ENCODE measurements around the gene CRIM1. TPM values are rescaled to one million over a fixed set of nuclear protein-coding genes. Genes with fewer than 3 reads are reported as not detected.
A peak's percentile ranks its signal among the peaks of the same experiment; 100 is the strongest.

The CRIM1 gene
- total and polyA plus RNA-seq, 2 experiments from 2014 or later, result 76.4 to 485 TPM

DNA sequence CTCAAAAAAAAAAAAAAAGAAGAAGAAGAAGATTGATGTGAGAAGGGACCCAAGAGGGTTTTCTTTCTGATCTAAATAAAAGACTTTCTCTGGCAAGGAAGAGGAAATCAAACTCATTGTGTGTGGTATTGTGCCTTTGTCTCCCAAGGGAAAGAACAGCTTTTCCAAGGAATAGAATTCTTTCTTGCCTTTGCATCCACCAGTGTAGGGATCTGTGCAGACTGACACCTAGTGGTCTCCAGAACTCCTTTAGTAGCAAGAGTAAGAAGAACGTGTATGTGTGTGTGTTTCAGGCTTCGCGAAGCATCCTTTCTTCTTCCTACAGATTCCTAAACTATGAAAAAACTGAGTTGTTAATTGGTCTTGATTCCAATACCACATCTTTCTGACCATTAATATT is 33.5 kb upstream of the CRIM1 start:
- no peaks in the 10 kb centered on the region for H3K36me3 ChIP-seq (ENCODE audit: low read depth)
- no peak for TF ChIP-seq EZH2 (IDR thresholded peaks at IDR 0.05; ENCODE audit: insufficient read depth, poor library complexity, severe bottlenecking)
- TF ChIP-seq EZH2phosphoT487 (IDR thresholded peaks at IDR 0.05; ENCODE audit: insufficient read depth, low read depth), result no peak
- no peaks in the 10 kb centered on the region for H3K9me3 ChIP-seq (ENCODE audit: low read depth)
- no peaks in the 10 kb centered on the region for H3K27me3 ChIP-seq (replicated peaks; ENCODE audit: insufficient read depth)
- WGBS, 2 experiments (ENCODE audit: low coverage in 1 of 2, low lambda C conversion rate in 2 of 2, missing lambda C conversion rate in 2 of 2), result 67 to 69% methylated on average over 3 of the region's 3 CpGs
- peak; percentile 53 for DNase-seq
- H3K4me3 ChIP-seq, result no peak overlapping the region
- H3K4me2 ChIP-seq (ENCODE audit: unreplicated experiment), result no peak overlapping the region
- no peak overlapping the region for H2AFZ ChIP-seq
- no peaks in the 10 kb centered on the region for H3K9me2 ChIP-seq (ENCODE audit: insufficient read depth)
- H3F3A ChIP-seq (ENCODE audit: insufficient read depth), result no peaks in the 10 kb centered on the region
- H4K20me1 ChIP-seq (ENCODE audit: insufficient read depth), result no peaks in the 10 kb centered on the region
- no peaks in the 10 kb centered on the region for H3K79me2 ChIP-seq (ENCODE audit: insufficient read depth)
- no peak overlapping the region for H3K27ac ChIP-seq
- in situ Hi-C loops (cut with MboI), result no loop called here
- H3K9ac ChIP-seq, result no peak overlapping the region
- no peaks in the 10 kb centered on the region for H3K4me1 ChIP-seq (ENCODE audit: insufficient read depth)

DNA sequence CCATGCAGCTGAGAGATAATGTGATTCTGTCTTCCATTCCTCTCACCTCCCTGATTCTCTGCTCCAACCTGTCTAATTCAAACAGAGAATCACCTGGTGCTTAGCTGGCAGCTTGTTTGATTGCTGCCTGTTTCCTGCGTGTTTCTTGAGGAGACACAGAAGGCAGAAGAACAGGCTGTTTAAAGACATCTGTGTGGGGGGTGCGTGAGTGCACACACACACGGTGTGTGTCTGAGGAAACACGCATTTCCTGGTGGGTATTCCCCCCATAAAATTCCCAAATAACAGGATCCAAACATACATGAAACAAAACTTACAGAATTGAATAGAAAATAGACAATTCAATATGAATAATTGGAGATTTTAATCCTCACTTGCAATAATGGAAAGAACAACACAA is 29.3 kb upstream of the CRIM1 start:
- Histone ChIP-seq H3K4me3 (no peak overlapping the region), H3K9me3 (ENCODE audit: low read depth) (no peaks in the 10 kb centered on the region), H3K27me3 (replicated peaks; ENCODE audit: insufficient read depth) (no peaks in the 10 kb centered on the region), H3K4me1 (ENCODE audit: insufficient read depth) (peaks cover 26% of the 10 kb centered on the region), H3K9ac (no peak overlapping the region), H3K79me2 (ENCODE audit: insufficient read depth) (no peaks in the 10 kb centered on the region), H2AFZ (no peak overlapping the region), H3K4me2 (ENCODE audit: unreplicated experiment) (no peak overlapping the region), H4K20me1 (ENCODE audit: insufficient read depth) (no peaks in the 10 kb centered on the region), H3K36me3 (ENCODE audit: low read depth) (no peaks in the 10 kb centered on the region), H3F3A (ENCODE audit: insufficient read depth) (peaks cover 31% of the 10 kb centered on the region), H3K27ac (no peak overlapping the region), H3K9me2 (ENCODE audit: insufficient read depth) (no peaks in the 10 kb centered on the region)
- WGBS, 2 experiments (ENCODE audit: low coverage in 1 of 2, low lambda C conversion rate in 2 of 2, missing lambda C conversion rate in 2 of 2), result 46 to 64% methylated on average over 4 of the region's 4 CpGs
- no peak for DNase-seq
- in situ Hi-C loops (cut with MboI), result no loop called here
- TF ChIP-seq EZH2 (IDR thresholded peaks at IDR 0.05; ENCODE audit: insufficient read depth, poor library complexity, severe bottlenecking), result no peak
- no peak for TF ChIP-seq EZH2phosphoT487 (IDR thresholded peaks at IDR 0.05; ENCODE audit: insufficient read depth, low read depth)

- Histone ChIP-seq H2AFZ (0 out of 2 replicates have a peak overlapping the region, but pooled peaks have one; percentile 2), H3F3A (ENCODE audit: insufficient read depth) (peaks cover 31% of the 10 kb centered on the region), H3K4me1 (ENCODE audit: insufficient read depth) (peaks cover 26% of the 10 kb centered on the region), H3K27me3 (replicated peaks; ENCODE audit: insufficient read depth) (no peaks in the 10 kb centered on the region), H3K4me3 (peak overlapping the region; percentile 8; the same call in 1 of the 2 replicates), H3K9ac (peak overlapping the region; percentile 50), H3K27ac (peak overlapping the region; percentile 81), H3K79me2 (ENCODE audit: insufficient read depth) (no peaks in the 10 kb centered on the region), H3K9me2 (ENCODE audit: insufficient read depth) (no peaks in the 10 kb centered on the region), H3K36me3 (ENCODE audit: low read depth) (no peaks in the 10 kb centered on the region), H4K20me1 (ENCODE audit: insufficient read depth) (no peaks in the 10 kb centered on the region), H3K4me2 (ENCODE audit: unreplicated experiment) (peak overlapping the region; percentile 41), H3K9me3 (ENCODE audit: low read depth) (no peaks in the 10 kb centered on the region)
- in situ Hi-C loops (cut with MboI), result no loop called here
- TF ChIP-seq EZH2 (IDR thresholded peaks at IDR 0.05; ENCODE audit: insufficient read depth, poor library complexity, severe bottlenecking), result no peak
- no peak for TF ChIP-seq EZH2phosphoT487 (IDR thresholded peaks at IDR 0.05; ENCODE audit: insufficient read depth, low read depth)
- DNase-seq, result peak; percentile 72
- 5 to 6% methylated on average over 2 of the region's 2 CpGs for WGBS, 2 experiments (ENCODE audit: low coverage in 1 of 2, low lambda C conversion rate in 2 of 2, missing lambda C conversion rate in 2 of 2)
Observed at GRCh38 chr2:36329251-36329650, 26.3 kb upstream of the CRIM1 start.

DNA sequence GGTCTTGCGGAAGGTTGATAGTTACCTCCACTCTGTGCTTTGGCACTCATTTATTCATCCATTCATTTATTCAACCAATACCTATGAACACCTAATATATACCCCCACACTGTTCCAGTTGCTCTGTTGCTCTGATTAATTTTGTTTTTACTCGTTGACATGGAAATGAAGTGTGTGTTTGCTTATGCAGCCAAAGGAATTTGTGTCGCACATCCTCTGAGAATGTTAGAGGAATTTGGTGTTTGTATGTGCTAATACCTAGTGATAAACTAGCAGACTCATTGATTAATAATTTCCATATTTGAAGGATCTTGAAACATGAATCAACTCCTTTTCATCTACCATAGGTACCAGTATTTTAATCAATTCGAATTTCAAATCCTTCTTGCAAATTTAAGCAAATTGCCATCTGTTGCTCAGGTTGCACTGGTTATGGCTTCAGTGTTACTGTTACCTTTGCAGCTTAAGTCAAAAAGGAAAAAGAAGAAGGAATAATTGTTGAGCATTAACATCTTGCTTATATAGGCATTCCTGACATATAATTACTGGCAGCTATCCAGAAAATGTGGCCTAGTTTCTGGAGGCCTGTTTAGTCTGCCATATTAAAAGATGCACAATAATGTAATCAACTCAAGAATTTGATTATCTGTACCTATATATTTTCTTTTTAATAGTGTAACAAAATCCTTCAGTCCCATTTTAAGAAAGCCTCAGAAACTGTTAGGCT is 25.7 kb upstream of the CRIM1 start:
- peak; percentile 89 for DNase-seq
- no peak for TF ChIP-seq EZH2 (IDR thresholded peaks at IDR 0.05; ENCODE audit: insufficient read depth, poor library complexity, severe bottlenecking)
- TF ChIP-seq EZH2phosphoT487 (IDR thresholded peaks at IDR 0.05; ENCODE audit: insufficient read depth, low read depth), result no peak
- H3K9ac ChIP-seq, result peak overlapping the region; percentile 50
- in situ Hi-C loops (cut with MboI), result no loop called here
- H2AFZ ChIP-seq, result no peak overlapping the region
- H3K9me3 ChIP-seq (ENCODE audit: low read depth), result no peaks in the 10 kb centered on the region
- WGBS, 2 experiments (ENCODE audit: low coverage in 1 of 2, low lambda C conversion rate in 2 of 2, missing lambda C conversion rate in 2 of 2), result 57% methylated on average over 4 of the region's 4 CpGs
- H3K36me3 ChIP-seq (ENCODE audit: low read depth), result no peaks in the 10 kb centered on the region
- peaks cover 26% of the 10 kb centered on the region for H3K4me1 ChIP-seq (ENCODE audit: insufficient read depth)
- peak overlapping the region; percentile 43 for H3K4me2 ChIP-seq (ENCODE audit: unreplicated experiment)
- no peaks in the 10 kb centered on the region for H3K79me2 ChIP-seq (ENCODE audit: insufficient read depth)
- H3K9me2 ChIP-seq (ENCODE audit: insufficient read depth), result no peaks in the 10 kb centered on the region
- no peaks in the 10 kb centered on the region for H3K27me3 ChIP-seq (replicated peaks; ENCODE audit: insufficient read depth)
- H4K20me1 ChIP-seq (ENCODE audit: insufficient read depth), result no peaks in the 10 kb centered on the region
- peaks cover 31% of the 10 kb centered on the region for H3F3A ChIP-seq (ENCODE audit: insufficient read depth)
- H3K4me3 ChIP-seq, result no peak overlapping the region
- H3K27ac ChIP-seq, result peak overlapping the region; percentile 81

All from GM23248 (cell line).